HG02870 (cell line): ENCODE measurements around the gene MSS51.

Experiments
- ATAC-seq: cut with Tn5 transposase; IDR thresholded peaks from one replicate; pipeline ENCODE4 v1.9.1; 2021; ENCODE audit warnings: mild to moderate bottlenecking, moderate library complexity; ENCODE audit not compliant: unreplicated experiment

The MSS51 gene

GRCh38 chr10:73433538-73433867, at the start of gene MSS51:
Gene MSS51, minus strand, starts transcription at chr10:73433561. Its CDS starts 5,277 bp downstream, at chr10:73428284.
- ATAC-seq: no peak

- peak; percentile 74 for ATAC-seq
Measured at GRCh38 chr10:73480158-73480557, 46.8 kb upstream of the MSS51 start.

- no peak for ATAC-seq
Measured at GRCh38 chr10:73478636-73479035, 45.3 kb upstream of the MSS51 start.

GRCh38 chr10:73471226-73471625, 37.9 kb upstream of the MSS51 start:
- ATAC-seq: no peak

- ATAC-seq: no peak
Measured at GRCh38 chr10:73469579-73469978, 36.2 kb upstream of the MSS51 start.

- no peak for ATAC-seq
Measured at GRCh38 chr10:73467206-73467605, 33.8 kb upstream of the MSS51 start.

- ATAC-seq: no peak
Measured at GRCh38 chr10:73465978-73466726, 32.8 kb upstream of the MSS51 start.

GRCh38 chr10:73460897-73461296, 27.5 kb upstream of the MSS51 start:
- no peak for ATAC-seq

- no peak for ATAC-seq
Measured at GRCh38 chr10:73459683-73460314, 26.4 kb upstream of the MSS51 start.

GRCh38 chr10:73456187-73456890, 23.0 kb upstream of the MSS51 start:
- ATAC-seq: no peak

GRCh38 chr10:73449113-73449512, 15.8 kb upstream of the MSS51 start:
- ATAC-seq: no peak

- ATAC-seq: no peak
Measured at GRCh38 chr10:73448384-73448783, 15.0 kb upstream of the MSS51 start.

- no peak for ATAC-seq
Measured at GRCh38 chr10:73446926-73447325, 13.6 kb upstream of the MSS51 start.

- ATAC-seq: no peak
Measured at GRCh38 chr10:73444457-73444856, 11.1 kb upstream of the MSS51 start.

- no peak for ATAC-seq
Measured at GRCh38 chr10:73439605-73440312, 6.4 kb upstream of the MSS51 start.

GRCh38 chr10:73439055-73439454, 5.7 kb upstream of the MSS51 start:
- ATAC-seq: no peak

- ATAC-seq: no peak
Measured at GRCh38 chr10:73432646-73433537, 469 bp downstream of the MSS51 start.

- no peak for ATAC-seq
Measured at GRCh38 chr10:73426318-73426717, 7.0 kb downstream of the MSS51 start.

GRCh38 chr10:73424478-73424877, 8.9 kb downstream of the MSS51 start:
- no peak for ATAC-seq

- ATAC-seq: no peak
Measured at GRCh38 chr10:73423309-73423708, 10.1 kb downstream of the MSS51 start.
